ENCODE measurements around the gene CYB5A.
"Not testable (repeated sequence)": the region's sequence is repeated elsewhere in the genome, so short reads cannot be mapped to it uniquely, and the experiment has no call there.

Gene CYB5A

GRCh38 chr18:74292982-74293381 lies 1.2 kb upstream of the CYB5A start:
- DNase-seq, result not testable (repeated sequence)

GRCh38 chr18:74292541-74292858 lies 737 bp upstream of the CYB5A start:
- DNase-seq, result no peak

GRCh38 chr18:74291472-74291770 lies 342 bp downstream of the CYB5A start:
- DNase-seq, result no peak

- no peak for DNase-seq
Observed at GRCh38 chr18:74290794-74291471, 830 bp downstream of the CYB5A start.

- DNase-seq, result no peak
Observed at GRCh38 chr18:74290021-74290420, 1.7 kb downstream of the CYB5A start.

- no peak for DNase-seq
Observed at GRCh38 chr18:74289137-74289536, 2.6 kb downstream of the CYB5A start.

- no peak for DNase-seq
Observed at GRCh38 chr18:74288730-74289129, 3.0 kb downstream of the CYB5A start.

GRCh38 chr18:74288041-74288440 lies 3.7 kb downstream of the CYB5A start:
- DNase-seq, result peak; percentile 65

- no peak for DNase-seq
Observed at GRCh38 chr18:74286856-74287255, 4.9 kb downstream of the CYB5A start.

- no peak for DNase-seq
Observed at GRCh38 chr18:74286106-74286855, 5.5 kb downstream of the CYB5A start.

GRCh38 chr18:74285583-74285982 lies 6.2 kb downstream of the CYB5A start:
- DNase-seq, result not testable (repeated sequence)

GRCh38 chr18:74284980-74285355 lies 6.8 kb downstream of the CYB5A start:
- no peak for DNase-seq

GRCh38 chr18:74284191-74284979 lies 7.4 kb downstream of the CYB5A start:
- DNase-seq, result peak; percentile 55

GRCh38 chr18:74283646-74284045 lies 8.1 kb downstream of the CYB5A start:
- DNase-seq, result no peak

- no peak for DNase-seq
Observed at GRCh38 chr18:74282755-74283554, 8.8 kb downstream of the CYB5A start.

GRCh38 chr18:74281980-74282754 lies 9.6 kb downstream of the CYB5A start:
- no peak for DNase-seq

GRCh38 chr18:74281011-74281979 lies 10.5 kb downstream of the CYB5A start:
- no peak for DNase-seq

GRCh38 chr18:74278983-74279382 lies 12.8 kb downstream of the CYB5A start:
- no peak for DNase-seq

- DNase-seq, result no peak
Observed at GRCh38 chr18:74278058-74278457, 13.7 kb downstream of the CYB5A start.

GRCh38 chr18:74277296-74277695 lies 14.5 kb downstream of the CYB5A start:
- DNase-seq, result no peak

GRCh38 chr18:74276609-74277008 lies 15.2 kb downstream of the CYB5A start:
- DNase-seq, result no peak
